ENCODE measurements around the gene NBAS.

NBAS gene

DNA sequence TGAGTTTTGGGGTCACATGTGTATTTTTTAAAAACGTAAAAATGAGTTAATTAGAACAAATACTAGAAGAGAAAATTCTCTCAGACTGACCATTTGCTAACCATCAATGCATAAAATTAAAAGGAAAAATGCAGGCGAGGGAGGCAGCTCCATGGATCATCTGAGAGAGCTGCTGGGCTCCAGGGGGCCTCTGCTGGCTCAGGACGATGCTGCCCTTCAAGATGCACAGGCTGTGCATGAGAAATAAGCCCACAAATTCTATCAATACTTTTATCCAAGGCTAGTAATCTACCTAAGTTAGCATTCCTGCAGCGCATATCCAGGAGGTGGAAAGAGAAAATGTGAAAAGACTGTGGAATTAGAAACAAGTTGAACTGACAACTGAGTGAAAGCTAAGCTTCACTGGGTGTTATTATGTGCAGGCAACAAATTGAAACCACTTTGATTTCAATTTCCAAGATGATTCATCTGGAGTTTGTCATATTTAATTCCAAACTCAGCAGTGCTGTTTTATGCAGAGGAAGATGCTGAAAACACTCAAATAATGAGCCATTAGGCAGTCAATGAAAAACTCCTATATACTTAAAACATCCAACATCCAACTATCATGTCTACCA is 261.1 kb downstream of the NBAS start:
- TF ChIP-seq, protein P1, sequence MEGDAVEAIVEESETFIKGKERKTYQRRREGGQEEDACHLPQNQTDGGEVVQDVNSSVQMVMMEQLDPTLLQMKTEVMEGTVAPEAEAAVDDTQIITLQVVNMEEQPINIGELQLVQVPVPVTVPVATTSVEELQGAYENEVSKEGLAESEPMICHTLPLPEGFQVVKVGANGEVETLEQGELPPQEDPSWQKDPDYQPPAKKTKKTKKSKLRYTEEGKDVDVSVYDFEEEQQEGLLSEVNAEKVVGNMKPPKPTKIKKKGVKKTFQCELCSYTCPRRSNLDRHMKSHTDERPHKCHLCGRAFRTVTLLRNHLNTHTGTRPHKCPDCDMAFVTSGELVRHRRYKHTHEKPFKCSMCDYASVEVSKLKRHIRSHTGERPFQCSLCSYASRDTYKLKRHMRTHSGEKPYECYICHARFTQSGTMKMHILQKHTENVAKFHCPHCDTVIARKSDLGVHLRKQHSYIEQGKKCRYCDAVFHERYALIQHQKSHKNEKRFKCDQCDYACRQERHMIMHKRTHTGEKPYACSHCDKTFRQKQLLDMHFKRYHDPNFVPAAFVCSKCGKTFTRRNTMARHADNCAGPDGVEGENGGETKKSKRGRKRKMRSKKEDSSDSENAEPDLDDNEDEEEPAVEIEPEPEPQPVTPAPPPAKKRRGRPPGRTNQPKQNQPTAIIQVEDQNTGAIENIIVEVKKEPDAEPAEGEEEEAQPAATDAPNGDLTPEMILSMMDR (conservative IDR thresholded peaks at IDR 0.05; ENCODE audit: low read length) = no peak
- no peak overlapping the region for H3K4me3 ChIP-seq (ENCODE audit: low read length)
- no peak for DNase-seq (ENCODE audit: low read depth)

DNA sequence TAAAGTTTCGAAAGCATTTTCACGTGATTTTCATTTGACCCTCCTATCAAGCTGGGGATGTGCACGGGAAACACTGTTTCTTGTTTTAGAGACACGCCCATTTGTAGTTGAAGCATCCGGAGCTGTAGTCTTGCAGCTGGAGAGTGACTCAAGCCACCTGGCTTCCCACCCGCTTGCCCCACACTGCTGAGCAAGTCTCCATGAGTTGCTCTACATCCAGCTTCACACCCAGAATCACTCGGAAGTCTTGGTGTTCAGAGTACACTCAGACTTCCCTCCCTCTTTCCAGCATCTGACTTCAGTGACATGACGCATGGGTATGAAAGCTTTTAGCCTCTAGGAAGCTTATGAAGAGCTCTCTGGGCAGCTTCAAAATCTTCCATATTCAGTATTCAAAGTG is 262.4 kb downstream of the NBAS start:
- TF ChIP-seq, protein P1 (conservative IDR thresholded peaks at IDR 0.05; ENCODE audit: low read length) = no peak
- H3K4me3 ChIP-seq (ENCODE audit: low read length) = no peak overlapping the region
- peak; percentile 22 for DNase-seq (ENCODE audit: low read depth)

DNA sequence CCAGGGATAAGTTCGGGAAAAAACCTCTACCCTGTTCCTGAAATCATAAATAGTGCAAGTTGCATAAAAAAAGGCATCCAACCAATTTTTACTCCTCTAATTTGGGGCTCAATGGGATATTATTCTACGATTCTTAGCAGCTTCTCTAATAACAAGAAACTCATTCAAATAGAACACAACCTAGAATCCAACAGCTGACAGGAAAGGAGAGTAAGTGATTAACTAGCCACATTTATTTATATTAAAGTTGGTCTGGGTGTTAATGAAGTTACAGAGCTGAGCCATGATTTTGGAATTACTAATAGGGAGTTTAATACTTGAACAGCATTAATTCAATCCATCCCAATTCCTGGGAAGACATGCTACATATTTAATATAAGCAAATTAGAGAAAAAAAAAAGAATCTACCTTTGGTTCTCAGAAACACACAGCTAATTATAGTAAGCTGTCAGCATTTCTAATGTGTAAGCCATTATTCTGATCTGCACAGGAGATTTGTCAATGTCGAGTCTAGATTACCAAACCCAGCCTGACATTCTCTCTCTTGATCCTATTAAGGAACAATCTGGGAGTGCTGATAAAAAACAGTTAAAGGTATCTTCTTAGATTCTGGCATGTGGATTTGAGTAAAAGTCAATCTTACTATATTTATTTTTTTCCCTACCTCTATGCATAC is 267.7 kb downstream of the NBAS start:
- DNase-seq (ENCODE audit: low read depth) = no peak
- no peak overlapping the region for H3K4me3 ChIP-seq (ENCODE audit: low read length)
- TF ChIP-seq, protein P1 (conservative IDR thresholded peaks at IDR 0.05; ENCODE audit: low read length) = no peak

DNA sequence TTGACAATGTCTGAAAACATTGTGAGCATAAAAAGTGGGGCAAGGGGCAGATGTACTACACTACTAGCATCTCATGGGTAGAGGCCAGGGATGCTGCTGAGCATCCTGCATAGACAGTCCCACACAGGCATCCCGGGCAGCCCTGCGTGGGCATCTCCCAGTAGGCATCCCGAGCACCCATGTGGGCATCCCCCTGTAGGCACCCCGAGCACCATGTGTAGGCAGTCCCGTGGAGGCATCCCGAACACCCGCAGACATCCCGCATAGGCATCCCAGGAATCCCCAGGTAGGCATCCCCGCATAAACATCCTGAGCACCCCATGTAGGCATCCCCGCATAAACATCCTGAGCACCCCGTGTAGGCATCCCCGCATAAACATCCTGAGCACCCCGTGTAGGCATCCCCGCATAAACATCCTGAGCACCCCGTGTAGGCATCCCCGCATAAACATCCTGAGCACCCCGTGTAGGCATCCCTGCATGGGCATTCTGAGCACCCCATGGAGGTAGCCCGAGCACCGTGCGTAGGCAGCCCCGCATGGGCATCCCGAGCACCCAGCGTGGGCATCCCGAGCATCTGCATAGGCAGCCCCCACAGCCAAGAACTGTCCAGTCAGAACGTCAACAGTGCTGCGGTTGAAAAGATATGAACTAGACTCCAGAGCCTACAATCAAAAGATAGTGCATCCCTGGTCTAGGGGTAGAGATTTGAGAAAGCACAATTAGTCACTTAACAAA is 273.5 kb downstream of the NBAS start:
- TF ChIP-seq, protein P1 (conservative IDR thresholded peaks at IDR 0.05; ENCODE audit: low read length) = no peak
- no peak overlapping the region for H3K4me3 ChIP-seq (ENCODE audit: low read length)

DNA sequence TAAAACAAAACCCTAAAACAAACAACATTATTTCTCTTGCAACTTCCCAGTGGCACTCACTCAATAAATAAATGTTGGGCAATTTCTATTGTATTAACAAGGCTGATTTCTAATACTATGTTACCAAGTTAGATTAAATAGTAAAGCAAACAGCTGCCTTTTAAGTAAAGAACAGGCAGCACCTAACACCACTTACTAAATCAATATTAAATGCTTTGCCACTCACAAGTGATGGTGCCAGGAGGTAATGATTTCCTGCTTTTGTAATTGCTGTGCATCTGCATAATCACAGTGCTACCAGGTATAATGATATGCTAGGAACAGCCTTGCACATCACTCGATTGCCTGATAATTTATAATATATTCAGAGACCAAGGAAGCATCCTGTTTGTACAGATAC is 276.5 kb downstream of the NBAS start:
- DNase-seq (ENCODE audit: low read depth) = no peak
- no peak overlapping the region for H3K4me3 ChIP-seq (ENCODE audit: low read length)
- TF ChIP-seq, protein P1 (conservative IDR thresholded peaks at IDR 0.05; ENCODE audit: low read length) = no peak

More for the DNA sequence above, 273.5 kb downstream of the NBAS start:
- DNase-seq (ENCODE audit: low read depth) = no peak

DNA sequence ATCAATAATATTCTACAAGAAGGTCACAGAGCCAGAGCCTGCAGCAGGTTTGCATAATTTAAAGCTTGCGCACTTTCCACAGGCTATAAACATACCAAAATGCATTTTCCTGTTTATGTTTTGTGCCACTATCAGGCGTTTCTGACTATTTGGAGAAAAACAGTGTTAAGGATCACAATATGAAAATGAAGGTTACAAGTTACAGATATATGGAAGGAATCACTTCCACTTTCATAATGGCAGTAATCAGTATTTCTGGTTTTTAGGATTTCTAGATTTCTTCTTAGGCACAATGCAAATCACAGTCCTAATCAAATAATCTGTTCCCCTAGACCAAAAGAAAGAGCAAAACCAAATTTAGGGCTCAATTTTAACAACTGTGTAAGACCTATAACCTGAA is 279.5 kb downstream of the NBAS start:
- TF ChIP-seq, protein P1 (conservative IDR thresholded peaks at IDR 0.05; ENCODE audit: low read length) = no peak
- no peak overlapping the region for H3K4me3 ChIP-seq (ENCODE audit: low read length)
- no peak for DNase-seq (ENCODE audit: low read depth)
